ENCODE data around the gene STK11. TPM values are rescaled to one million over a fixed set of nuclear protein-coding genes. Genes with fewer than 3 reads are reported as not detected.

Gene STK11
- total RNA-seq, 1 donor from 2014 or later, result 104 TPM

GRCh38 chr19:1214862-1215731, 9.5 kb downstream of the STK11 start:
- H3K4me1 ChIP-seq, result peaks cover 23 to 60% of the 10 kb centered on the region in 2 donors
- TF ChIP-seq CTCF (IDR thresholded peaks at IDR 0.05), result peak in 1 of 3 experiments; percentile 4
- no peaks in the 10 kb centered on the region for H3K27me3 ChIP-seq
- H3K36me3 ChIP-seq, result peaks cover 3 to 13% of the 10 kb centered on the region in 2 donors
- intact Hi-C loops (cut with DNase I), result loop anchor here (10.0 kb wide), 1 partner anchor 290 kb away; the partner anchor contains the start of gene ARID3A
- peak overlapping the region; percentile 92 to 98 for H3K27ac ChIP-seq
- DNase-seq (ENCODE audit: low spot score in 2 of 2), result peak; percentile 41 to 92
- H3K4me3 ChIP-seq, result peak overlapping the region; percentile 38 to 49
- no peaks in the 10 kb centered on the region for H3K9me3 ChIP-seq

GRCh38 chr19:1216756-1217155, 11.2 kb downstream of the STK11 start:
- Histone ChIP-seq H3K27me3 (no peaks in the 10 kb centered on the region), H3K9me3 (no peaks in the 10 kb centered on the region), H3K4me1 (peaks cover 28 to 65% of the 10 kb centered on the region in 2 donors), H3K36me3 (peaks cover 18 to 19% of the 10 kb centered on the region in 2 donors), H3K27ac (peak overlapping the region; percentile 92 to 98), H3K4me3 (no peak overlapping the region)
- intact Hi-C loops (cut with DNase I), result loop anchor here (10.0 kb wide), 1 partner anchor 292 kb away; the partner anchor contains the start of gene ARID3A
- DNase-seq (ENCODE audit: low spot score in 2 of 2), result no peak
- TF ChIP-seq CTCF (IDR thresholded peaks at IDR 0.05), result no peak

- Histone ChIP-seq H3K9me3 (no peaks in the 10 kb centered on the region), H3K27me3 (no peaks in the 10 kb centered on the region), H3K4me1 (peaks cover 30 to 66% of the 10 kb centered on the region in 2 donors), H3K27ac (peak overlapping the region; percentile 92 to 98), H3K36me3 (peaks cover 20% of the 10 kb centered on the region in 2 donors), H3K4me3 (no peak overlapping the region)
- intact Hi-C loops (cut with DNase I), result loop anchor here (10.0 kb wide), 1 partner anchor 293 kb away; the partner anchor contains the start of gene ARID3A
- TF ChIP-seq CTCF (IDR thresholded peaks at IDR 0.05), result no peak
- no peak for DNase-seq (ENCODE audit: low spot score in 2 of 2)
Measured at GRCh38 chr19:1217366-1217765, 11.8 kb downstream of the STK11 start.

GRCh38 chr19:1218751-1219567, 13.4 kb downstream of the STK11 start:
- Histone ChIP-seq H3K9me3 (no peaks in the 10 kb centered on the region), H3K36me3 (peaks cover 31 to 36% of the 10 kb centered on the region in 2 donors), H3K4me1 (peaks cover 25 to 58% of the 10 kb centered on the region in 2 donors), H3K4me3 (no peak overlapping the region), H3K27me3 (no peaks in the 10 kb centered on the region), H3K27ac (peak overlapping the region; percentile 92 to 98)
- intact Hi-C loops (cut with DNase I), result loop anchor here (10.0 kb wide), 1 partner anchor 294 kb away; the partner anchor contains the start of gene ARID3A
- DNase-seq (ENCODE audit: low spot score in 2 of 2), result no peak
- TF ChIP-seq CTCF (IDR thresholded peaks at IDR 0.05), result no peak

- Histone ChIP-seq H3K9me3 (no peaks in the 10 kb centered on the region), H3K27me3 (no peaks in the 10 kb centered on the region), H3K36me3 (peaks cover 40 to 44% of the 10 kb centered on the region in 2 donors), H3K4me3 (no peak overlapping the region), H3K4me1 (peaks cover 17 to 51% of the 10 kb centered on the region in 2 donors), H3K27ac (peak overlapping the region; percentile 32 to 98)
- TF ChIP-seq CTCF (IDR thresholded peaks at IDR 0.05), result no peak
- intact Hi-C loops (cut with DNase I), result loop anchor here (2.0 to 10.0 kb wide), 2 partner anchors 47 to 295 kb away; partner anchors contain the start of gene ARID3A
- no peak for DNase-seq (ENCODE audit: low spot score in 2 of 2)
Measured at GRCh38 chr19:1219786-1220476, 14.4 kb downstream of the STK11 start.

Measured in ascending aorta (tissue), 2 donors.